Lower lobe of right lung (tissue), 2 donors: ENCODE measurements around the gene TNNT2. TPM values are rescaled to one million over a fixed set of nuclear protein-coding genes. Genes with fewer than 3 reads are reported as not detected.
A peak's percentile ranks its signal among the peaks of the same experiment; 100 is the strongest.

Experiments
- ATAC-seq, 2 donors: fragments of 200-7000 bp; cut with Tn5 transposase; one replicate each; pipeline ENCODE4 v1.9.1; 2020 to 2022; ENCODE audit warnings: mild to moderate bottlenecking in 2 of 2, moderate library complexity in 2 of 2
- DNase-seq: peaks from one replicate; pipeline ENCODE4 v3.0.0-alpha.2; 2020
- H3K27ac ChIP-seq: fragments of 200-600 bp; one replicate; pipeline ENCODE4 v1.8.0; 2022
- H3K27me3 ChIP-seq: fragments of 200-600 bp; one replicate; pipeline ENCODE4 v1.8.0; 2022; ENCODE audit warnings: low read depth
- H3K36me3 ChIP-seq: fragments of 200-600 bp; one replicate; pipeline ENCODE4 v1.8.0; 2022; ENCODE audit warnings: mild to moderate bottlenecking
- H3K4me1 ChIP-seq: fragments of 200-600 bp; one replicate; pipeline ENCODE4 v1.8.0; 2022
- H3K4me3 ChIP-seq: fragments of 200-600 bp; one replicate; pipeline ENCODE4 v1.8.0; 2022; ENCODE audit warnings: mild to moderate bottlenecking
- H3K9me3 ChIP-seq: fragments of 200-600 bp; one replicate; pipeline ENCODE4 v1.8.0; 2022
- intact Hi-C: fragments of 100-400 bp; cut with DNase I; formaldehyde crosslinking; loops from one replicate; pipeline ENCODE4 v1.11.0; 2022
- total RNA-seq: library from RNA; stranded (reverse); fragmentation: NEBNext Ultra II Directional; extraction: Animal tissue kit (Norgen Biotek cat#: 25700); gene quantifications from one replicate; pipeline ENCODE4 v1.2.1, GENCODE V29; 2021
- TF ChIP-seq, protein P1 (sequence below): fragments of 200-600 bp; IDR thresholded peaks from one replicate; pipeline ENCODE4 v1.8.0; 2022; ENCODE audit warnings: antibody characterized with exemption, mild to moderate bottlenecking
- donor health status: DM: no; HTN: yes; CAD: no; lungs with severe emphysema.

Gene TNNT2
- total RNA-seq, 1 donor from 2014 or later: 6.4 TPM

DNA sequence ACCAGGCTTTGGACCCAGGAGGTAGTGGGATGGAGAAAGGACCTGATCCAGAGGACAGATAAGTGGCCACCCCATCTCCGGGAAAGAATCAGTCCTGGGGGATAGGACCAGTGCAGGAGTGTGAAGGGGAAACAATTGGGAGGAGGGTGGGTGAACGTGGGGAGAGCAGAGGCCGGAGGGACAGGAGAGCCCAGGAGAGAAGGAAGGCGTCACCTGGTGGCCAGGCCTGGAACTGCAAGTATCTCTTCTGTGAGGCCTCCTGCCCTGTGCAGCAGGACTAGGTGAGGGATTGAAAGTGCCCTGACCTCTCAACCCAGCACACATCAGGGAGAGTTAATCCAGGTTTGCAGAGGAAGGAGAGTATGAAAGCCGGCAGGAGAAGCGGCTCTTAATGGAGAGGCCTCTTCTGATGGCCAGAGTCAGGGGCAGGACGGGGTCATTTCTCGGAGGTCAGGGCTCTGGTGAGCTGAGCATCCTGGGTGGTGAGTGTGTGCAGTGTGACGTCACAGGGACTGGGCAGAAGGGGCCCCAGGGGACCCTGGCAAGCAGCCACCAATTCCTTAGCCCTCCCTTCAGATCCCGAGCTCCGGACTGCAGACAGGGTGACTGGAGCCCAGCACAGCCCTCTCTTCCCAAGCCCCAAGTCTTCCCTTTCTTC is 30.8 kb upstream of the TNNT2 start:
- H3K36me3 ChIP-seq: no peaks in the 10 kb centered on the region
- peak; percentile 88 for DNase-seq
- TF ChIP-seq, protein P1, sequence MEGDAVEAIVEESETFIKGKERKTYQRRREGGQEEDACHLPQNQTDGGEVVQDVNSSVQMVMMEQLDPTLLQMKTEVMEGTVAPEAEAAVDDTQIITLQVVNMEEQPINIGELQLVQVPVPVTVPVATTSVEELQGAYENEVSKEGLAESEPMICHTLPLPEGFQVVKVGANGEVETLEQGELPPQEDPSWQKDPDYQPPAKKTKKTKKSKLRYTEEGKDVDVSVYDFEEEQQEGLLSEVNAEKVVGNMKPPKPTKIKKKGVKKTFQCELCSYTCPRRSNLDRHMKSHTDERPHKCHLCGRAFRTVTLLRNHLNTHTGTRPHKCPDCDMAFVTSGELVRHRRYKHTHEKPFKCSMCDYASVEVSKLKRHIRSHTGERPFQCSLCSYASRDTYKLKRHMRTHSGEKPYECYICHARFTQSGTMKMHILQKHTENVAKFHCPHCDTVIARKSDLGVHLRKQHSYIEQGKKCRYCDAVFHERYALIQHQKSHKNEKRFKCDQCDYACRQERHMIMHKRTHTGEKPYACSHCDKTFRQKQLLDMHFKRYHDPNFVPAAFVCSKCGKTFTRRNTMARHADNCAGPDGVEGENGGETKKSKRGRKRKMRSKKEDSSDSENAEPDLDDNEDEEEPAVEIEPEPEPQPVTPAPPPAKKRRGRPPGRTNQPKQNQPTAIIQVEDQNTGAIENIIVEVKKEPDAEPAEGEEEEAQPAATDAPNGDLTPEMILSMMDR: peak; percentile 93
- no peak overlapping the region for H3K4me3 ChIP-seq
- no peaks in the 10 kb centered on the region for H3K9me3 ChIP-seq
- intact Hi-C loops: no loop called here
- peak; percentile 76 to 78 for ATAC-seq
- H3K27ac ChIP-seq: no peak overlapping the region
- peaks cover 19% of the 10 kb centered on the region for H3K4me1 ChIP-seq
- no peaks in the 10 kb centered on the region for H3K27me3 ChIP-seq

DNA sequence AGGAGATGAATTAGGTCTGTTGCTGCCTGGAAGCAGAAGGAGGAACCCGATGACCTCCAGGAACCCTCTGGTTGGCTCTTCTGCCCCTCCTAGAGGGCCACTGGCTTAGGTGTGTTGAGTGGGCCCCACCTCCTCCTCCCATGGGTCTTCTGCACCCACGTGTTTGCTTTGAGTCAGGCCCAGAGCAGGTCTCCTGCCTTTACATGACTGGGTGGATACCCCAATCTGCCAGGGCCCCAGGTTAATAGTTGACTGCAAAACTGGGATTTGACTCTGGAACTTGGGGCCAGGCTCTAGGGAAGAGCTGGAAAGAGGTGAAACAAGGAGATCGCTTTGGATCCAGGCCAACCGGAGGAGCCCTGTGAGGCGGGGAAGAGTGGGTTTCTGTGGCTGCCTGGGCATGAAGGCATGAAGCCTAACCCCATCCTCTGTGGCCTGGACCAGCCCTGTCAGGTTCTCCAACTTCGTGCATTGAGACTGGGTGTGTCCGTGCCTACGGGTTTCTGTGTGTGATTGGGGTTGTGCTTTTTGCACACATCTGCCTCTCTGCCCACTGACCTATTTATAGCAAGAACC is 29.4 kb upstream of the TNNT2 start:
- no peaks in the 10 kb centered on the region for H3K27me3 ChIP-seq
- H3K36me3 ChIP-seq: no peaks in the 10 kb centered on the region
- H3K9me3 ChIP-seq: no peaks in the 10 kb centered on the region
- intact Hi-C loops: no loop called here
- no peak overlapping the region for H3K4me3 ChIP-seq
- DNase-seq (no peak), ATAC-seq (no peak)
- H3K27ac ChIP-seq: no peak overlapping the region
- TF ChIP-seq, protein P1: no peak
- H3K4me1 ChIP-seq: peaks cover 19% of the 10 kb centered on the region

DNA sequence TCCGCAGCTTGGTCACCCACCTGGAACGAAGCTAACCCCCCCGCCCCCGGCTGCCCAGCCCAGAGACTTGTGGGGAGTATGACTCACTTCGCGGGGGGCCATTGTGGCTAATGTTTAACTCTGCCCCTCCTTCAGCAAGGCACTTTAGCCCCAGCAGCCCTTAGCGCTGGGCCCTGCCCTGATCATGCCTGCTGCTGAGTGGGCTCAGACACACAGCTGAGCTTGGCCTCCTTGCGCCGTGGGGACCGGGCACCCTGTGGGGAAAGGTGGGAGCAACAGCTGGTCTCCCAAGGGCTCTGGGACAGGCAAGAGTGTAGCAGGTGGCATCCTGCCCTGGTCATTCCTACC is 28.0 kb upstream of the TNNT2 start:
- no peak overlapping the region for H3K4me3 ChIP-seq
- intact Hi-C loops: no loop called here
- H3K27ac ChIP-seq: no peak overlapping the region
- H3K27me3 ChIP-seq: no peaks in the 10 kb centered on the region
- no peaks in the 10 kb centered on the region for H3K36me3 ChIP-seq
- TF ChIP-seq, protein P1: no peak
- peak; percentile 77 to 78 for ATAC-seq
- DNase-seq: peak; percentile 81
- no peaks in the 10 kb centered on the region for H3K9me3 ChIP-seq
- peaks cover 26% of the 10 kb centered on the region for H3K4me1 ChIP-seq

DNA sequence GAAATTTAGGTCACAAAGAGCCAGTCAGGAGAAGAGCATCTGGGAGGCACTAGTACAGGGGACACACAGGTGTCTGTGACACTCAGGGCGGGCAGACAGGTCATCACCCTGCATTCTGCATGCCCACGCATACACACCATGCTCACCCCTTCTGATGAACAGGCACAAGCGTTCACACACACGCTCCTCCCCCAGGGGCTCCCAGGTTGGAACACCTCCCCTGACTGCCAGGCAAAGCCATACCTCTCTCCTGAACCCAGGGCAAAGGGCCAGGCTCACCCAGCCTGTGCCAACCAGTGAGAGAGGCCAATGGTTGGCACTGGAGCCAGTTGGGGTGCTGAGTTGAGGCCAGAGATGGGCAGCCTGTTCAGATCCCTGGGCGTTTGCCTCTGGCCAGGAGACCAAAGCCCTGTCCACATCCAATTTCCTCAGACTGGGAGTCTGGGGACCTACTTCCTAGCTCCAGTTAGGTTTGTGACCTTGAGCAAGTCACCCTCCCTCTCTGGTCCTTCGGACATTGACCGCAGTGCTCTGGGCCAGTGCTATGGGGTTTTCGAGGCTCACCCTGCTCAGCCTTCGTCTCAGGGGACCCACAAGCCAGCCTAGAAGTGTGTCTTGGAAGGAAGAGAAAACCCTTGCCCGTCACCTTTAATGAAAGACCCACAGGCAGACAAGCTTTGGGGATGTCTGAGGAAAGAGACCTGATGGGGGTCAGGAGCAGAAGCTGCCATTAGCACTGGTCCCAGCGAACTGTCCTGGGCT is 27.4 kb upstream of the TNNT2 start:
- peak overlapping the region; percentile 21 for H3K27ac ChIP-seq
- ATAC-seq: no peak
- peaks cover 3% of the 10 kb centered on the region for H3K27me3 ChIP-seq
- H3K4me3 ChIP-seq: no peak overlapping the region
- no peak for DNase-seq
- TF ChIP-seq, protein P1: no peak
- peaks cover 29% of the 10 kb centered on the region for H3K4me1 ChIP-seq
- H3K9me3 ChIP-seq: no peaks in the 10 kb centered on the region
- H3K36me3 ChIP-seq: no peaks in the 10 kb centered on the region
- intact Hi-C loops: no loop called here

DNA sequence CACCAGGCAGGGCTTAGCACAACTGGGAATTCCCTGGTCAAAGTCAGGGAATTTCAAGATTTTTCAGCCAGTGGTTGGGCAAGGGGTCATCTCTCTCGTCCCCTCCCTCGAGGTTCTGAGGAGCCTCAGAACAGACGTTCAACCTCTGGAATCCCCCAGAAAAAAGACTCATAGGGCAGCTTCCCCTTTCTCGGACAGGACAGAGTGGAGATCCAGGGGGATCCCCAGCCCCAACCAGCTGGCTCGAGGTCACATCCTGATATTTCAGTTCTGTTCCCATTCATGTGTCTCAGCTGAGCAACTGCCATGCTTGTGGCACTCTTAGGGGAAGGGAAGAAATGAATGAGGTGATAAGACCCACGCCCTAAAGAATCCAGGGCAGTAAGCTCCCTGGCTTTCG is 26.6 kb upstream of the TNNT2 start:
- peaks cover 37% of the 10 kb centered on the region for H3K4me1 ChIP-seq
- no peak overlapping the region for H3K27ac ChIP-seq
- H3K36me3 ChIP-seq: no peaks in the 10 kb centered on the region
- intact Hi-C loops: no loop called here
- H3K9me3 ChIP-seq: no peaks in the 10 kb centered on the region
- H3K4me3 ChIP-seq: no peak overlapping the region
- DNase-seq (no peak), ATAC-seq (no peak)
- H3K27me3 ChIP-seq: peaks cover 12% of the 10 kb centered on the region
- TF ChIP-seq, protein P1: no peak
